WTC11 (cell line): ENCODE measurements around the gene AQP3. TPM values are rescaled to one million over a fixed set of nuclear protein-coding genes. Genes with fewer than 3 reads are reported as not detected.

ENCODE experiments used
- ATAC-seq: fragments of 200-7000 bp; cut with Tn5 transposase; 2 replicates; pipeline ENCODE4 v1.10.0; 2021; ENCODE audit warnings: mild to moderate bottlenecking, moderate library complexity
- CTCF ChIA-PET: fragments of 300-600 bp; sonication (Branson Sonifier 250); formaldehyde crosslinking; loops from one replicate; lab custom pipeline; 2021; ENCODE audit warnings: antibody characterized with exemption; lab: Charles Lee
- POLR2A ChIA-PET: fragments of 350-600 bp; sonication (Branson Sonifier 250); formaldehyde crosslinking; loops from one replicate; lab custom pipeline; 2021; ENCODE audit warnings: antibody characterized with exemption; lab: Charles Lee
- DNase-seq: peaks from one replicate; pipeline ENCODE4 v3.0.0; 2021; ENCODE audit warnings: low spot score
- H3K27ac Mint-ChIP-seq: 2 replicates; pipeline ENCODE4 v1.8.0; 2021; ENCODE audit warnings: mixed read lengths
- H3K27me3 Mint-ChIP-seq: 2 replicates; pipeline ENCODE4 v1.8.0; 2021; ENCODE audit warnings: low read depth, mild to moderate bottlenecking, moderate library complexity, mixed read lengths
- H3K36me3 Mint-ChIP-seq: 2 replicates; pipeline ENCODE4 v1.8.0; 2021; ENCODE audit warnings: mixed read lengths
- H3K4me1 Mint-ChIP-seq: 2 replicates; pipeline ENCODE4 v1.8.0; 2022; ENCODE audit warnings: mixed read lengths
- H3K4me3 Mint-ChIP-seq: 2 replicates; pipeline ENCODE4 v1.8.0; 2021; ENCODE audit warnings: mild to moderate bottlenecking, moderate library complexity, mixed read lengths
- H3K9me3 Mint-ChIP-seq: 2 replicates; pipeline ENCODE4 v1.8.0; 2021; ENCODE audit warnings: mixed read lengths
- ATF6 ChIP-seq: sonication (generic); formaldehyde crosslinking; IDR thresholded peaks from 2 replicates; pipeline ENCODE4 v1.8.1; 2023; ENCODE audit warnings: mild to moderate bottlenecking, missing genetic modification reagents
- GABPB1 ChIP-seq: sonication (generic); formaldehyde crosslinking; IDR thresholded peaks from 2 replicates; pipeline ENCODE4 v1.8.1; 2023; ENCODE audit warnings: mild to moderate bottlenecking, missing genetic modification reagents
- IRF1 ChIP-seq: sonication (generic); formaldehyde crosslinking; IDR thresholded peaks from 2 replicates; pipeline ENCODE4 v1.8.0; 2023; ENCODE audit warnings: missing genetic modification reagents
- JAZF1 ChIP-seq: fragments of 250-450 bp; sonication (Bioruptor Pico); IDR thresholded peaks from 2 replicates; pipeline ENCODE4 v1.9.0; 2021; ENCODE audit warnings: moderate library complexity, mild to moderate bottlenecking, inconsistent platforms
- JUN ChIP-seq: sonication (generic); formaldehyde crosslinking; IDR thresholded peaks from 2 replicates; pipeline ENCODE4 v1.8.0; 2023; ENCODE audit warnings: mild to moderate bottlenecking, missing genetic modification reagents
- MAX ChIP-seq: sonication (generic); formaldehyde crosslinking; IDR thresholded peaks from 2 replicates; pipeline ENCODE4 v1.8.0; 2022; ENCODE audit warnings: mild to moderate bottlenecking, missing genetic modification reagents
- OVOL2 ChIP-seq: fragments of 250-450 bp; sonication (Bioruptor Pico); IDR thresholded peaks from 2 replicates; pipeline ENCODE4 v1.9.0; 2021; ENCODE audit warnings: mild to moderate bottlenecking, borderline replicate concordance
- RORB ChIP-seq: fragments of 250-450 bp; sonication (Bioruptor Pico); IDR thresholded peaks from 2 replicates; pipeline ENCODE4 v1.9.0; 2021; ENCODE audit warnings: mild to moderate bottlenecking
- SMAD3 ChIP-seq: sonication (generic); formaldehyde crosslinking; IDR thresholded peaks from 2 replicates; pipeline ENCODE4 v1.8.0; 2022; ENCODE audit warnings: missing genetic modification reagents, mild to moderate bottlenecking, borderline replicate concordance
- STAT6 ChIP-seq: sonication (generic); formaldehyde crosslinking; conservative IDR thresholded peaks from 2 replicates; pipeline ENCODE4 v1.8.1; 2023; ENCODE audit warnings: mild to moderate bottlenecking, low read depth, missing genetic modification reagents, moderate library complexity
- TCF7 ChIP-seq: sonication (generic); formaldehyde crosslinking; IDR thresholded peaks from 2 replicates; pipeline ENCODE4 v1.8.0; 2022; ENCODE audit warnings: mild to moderate bottlenecking, low read depth, missing genetic modification reagents, moderate library complexity
- ZMAT4 ChIP-seq: fragments of 250-450 bp; sonication (Bioruptor Pico); IDR thresholded peaks from 2 replicates; pipeline ENCODE4 v1.9.0; 2021; ENCODE audit warnings: mild to moderate bottlenecking
- ZNF121 ChIP-seq: sonication (generic); formaldehyde crosslinking; IDR thresholded peaks from 2 replicates; pipeline ENCODE4 v1.8.0; 2023; ENCODE audit warnings: missing genetic modification reagents
- ZNF232 ChIP-seq: sonication (generic); formaldehyde crosslinking; IDR thresholded peaks from 2 replicates; pipeline ENCODE4 v1.8.0; 2022; ENCODE audit warnings: mild to moderate bottlenecking, missing genetic modification reagents
- ZNF263 ChIP-seq: sonication (generic); formaldehyde crosslinking; IDR thresholded peaks from 2 replicates; pipeline ENCODE4 v1.8.1; 2022; ENCODE audit warnings: low read depth, mild to moderate bottlenecking, moderate library complexity, missing genetic modification reagents
- ZNF317 ChIP-seq: sonication (generic); formaldehyde crosslinking; IDR thresholded peaks from 2 replicates; pipeline ENCODE4 v1.8.1; 2023; ENCODE audit warnings: low read depth, mild to moderate bottlenecking, moderate library complexity, missing genetic modification reagents, borderline replicate concordance
- ZNF416 ChIP-seq: fragments of 250-450 bp; sonication (Bioruptor Pico); IDR thresholded peaks from 2 replicates; pipeline ENCODE4 v1.9.0; 2021; ENCODE audit warnings: mild to moderate bottlenecking, inconsistent platforms
- total RNA-seq: library from RNA; stranded (reverse); gene quantifications from 3 replicates; pipeline ENCODE4 v1.2.3, GENCODE V29; 2021
- TF ChIP-seq, protein P1 (sequence below): sonication (generic); formaldehyde crosslinking; IDR thresholded peaks from 2 replicates; pipeline ENCODE4 v1.8.1; 2023; ENCODE audit warnings: mild to moderate bottlenecking, missing genetic modification reagents
- TF ChIP-seq, protein P2 (sequence below): fragments of 200-600 bp; IDR thresholded peaks from 2 replicates; pipeline ENCODE4 v1.8.0; 2022; ENCODE audit warnings: antibody characterized with exemption
- TF ChIP-seq, protein P3 (sequence below): sonication (generic); formaldehyde crosslinking; conservative IDR thresholded peaks from 2 replicates; pipeline ENCODE4 v1.8.1; 2022; ENCODE audit warnings: mild to moderate bottlenecking, missing genetic modification reagents
- TF ChIP-seq, protein P4 (sequence below): sonication (generic); formaldehyde crosslinking; IDR thresholded peaks from 2 replicates; pipeline ENCODE4 v1.8.0; 2022; ENCODE audit warnings: mild to moderate bottlenecking, missing genetic modification reagents
- TF ChIP-seq, protein P5 (sequence below): sonication (generic); formaldehyde crosslinking; IDR thresholded peaks from 2 replicates; pipeline ENCODE4 v1.8.1; 2022; ENCODE audit warnings: missing genetic modification reagents, borderline replicate concordance

Gene AQP3
- total RNA-seq, 1 experiment from 2014 or later, result 3.0 TPM

DNA sequence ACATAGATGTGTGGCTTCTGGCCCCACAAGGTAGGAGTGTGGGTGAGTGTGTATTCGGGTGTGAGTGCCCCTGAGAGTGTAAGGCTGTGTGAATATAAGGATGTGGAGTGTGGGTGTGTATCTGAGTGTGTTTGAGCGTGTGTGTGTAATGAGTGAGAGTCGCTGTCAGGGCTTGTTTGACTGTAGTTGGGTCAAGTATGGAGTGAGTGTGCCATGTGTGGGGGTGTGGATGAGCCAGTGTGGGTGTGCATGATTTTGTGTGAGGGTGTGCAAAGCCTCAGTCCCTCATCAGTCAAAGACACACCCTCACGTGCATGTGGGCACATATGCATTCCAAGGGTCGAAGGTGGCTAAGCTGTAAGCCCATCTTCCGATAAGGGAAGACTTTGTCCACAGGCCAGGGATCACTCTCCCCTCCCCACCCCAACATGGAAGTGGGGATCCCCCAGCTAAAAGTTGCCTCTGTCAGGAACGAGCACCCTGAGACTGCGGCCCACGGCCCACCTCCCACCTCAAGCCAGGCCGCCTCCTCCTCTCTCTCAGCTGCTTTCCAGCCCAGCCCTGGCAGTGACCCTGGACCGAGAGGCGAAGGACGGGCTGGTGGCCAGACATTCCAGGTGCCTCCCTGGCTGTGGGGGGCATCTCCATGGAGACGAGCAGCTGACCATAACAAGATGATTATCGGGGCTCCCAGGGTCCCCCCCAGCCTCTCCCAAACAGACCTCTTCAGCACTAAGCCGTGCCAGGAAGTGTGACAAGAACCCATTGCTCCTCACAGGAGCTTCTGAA lies 12.9 kb downstream of the AQP3 start:
- H3K27me3 Mint-ChIP-seq, result no peaks in the 10 kb centered on the region
- H3K36me3 Mint-ChIP-seq, result no peaks in the 10 kb centered on the region
- H3K9me3 Mint-ChIP-seq, result no peaks in the 10 kb centered on the region
- H3K4me1 Mint-ChIP-seq, result peaks cover 11% of the 10 kb centered on the region
- CTCF ChIA-PET, result interaction anchor here (1.2 to 3.7 kb wide), 3 partner anchors 13 to 19 kb away, joined by 5 to 23 read pairs (median 23); partner anchors contain the start of gene AQP3
- ATAC-seq (no peak), DNase-seq (no peak)
- H3K4me3 Mint-ChIP-seq, result no peak overlapping the region
- no peak for TF ChIP-seq OVOL2
- TF ChIP-seq, protein P1, sequence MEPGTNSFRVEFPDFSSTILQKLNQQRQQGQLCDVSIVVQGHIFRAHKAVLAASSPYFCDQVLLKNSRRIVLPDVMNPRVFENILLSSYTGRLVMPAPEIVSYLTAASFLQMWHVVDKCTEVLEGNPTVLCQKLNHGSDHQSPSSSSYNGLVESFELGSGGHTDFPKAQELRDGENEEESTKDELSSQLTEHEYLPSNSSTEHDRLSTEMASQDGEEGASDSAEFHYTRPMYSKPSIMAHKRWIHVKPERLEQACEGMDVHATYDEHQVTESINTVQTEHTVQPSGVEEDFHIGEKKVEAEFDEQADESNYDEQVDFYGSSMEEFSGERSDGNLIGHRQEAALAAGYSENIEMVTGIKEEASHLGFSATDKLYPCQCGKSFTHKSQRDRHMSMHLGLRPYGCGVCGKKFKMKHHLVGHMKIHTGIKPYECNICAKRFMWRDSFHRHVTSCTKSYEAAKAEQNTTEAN (CRISPR knock-in tag), result no peak
- no peak for TF ChIP-seq IRF1 (CRISPR knock-in tag)
- TF ChIP-seq, protein P2, sequence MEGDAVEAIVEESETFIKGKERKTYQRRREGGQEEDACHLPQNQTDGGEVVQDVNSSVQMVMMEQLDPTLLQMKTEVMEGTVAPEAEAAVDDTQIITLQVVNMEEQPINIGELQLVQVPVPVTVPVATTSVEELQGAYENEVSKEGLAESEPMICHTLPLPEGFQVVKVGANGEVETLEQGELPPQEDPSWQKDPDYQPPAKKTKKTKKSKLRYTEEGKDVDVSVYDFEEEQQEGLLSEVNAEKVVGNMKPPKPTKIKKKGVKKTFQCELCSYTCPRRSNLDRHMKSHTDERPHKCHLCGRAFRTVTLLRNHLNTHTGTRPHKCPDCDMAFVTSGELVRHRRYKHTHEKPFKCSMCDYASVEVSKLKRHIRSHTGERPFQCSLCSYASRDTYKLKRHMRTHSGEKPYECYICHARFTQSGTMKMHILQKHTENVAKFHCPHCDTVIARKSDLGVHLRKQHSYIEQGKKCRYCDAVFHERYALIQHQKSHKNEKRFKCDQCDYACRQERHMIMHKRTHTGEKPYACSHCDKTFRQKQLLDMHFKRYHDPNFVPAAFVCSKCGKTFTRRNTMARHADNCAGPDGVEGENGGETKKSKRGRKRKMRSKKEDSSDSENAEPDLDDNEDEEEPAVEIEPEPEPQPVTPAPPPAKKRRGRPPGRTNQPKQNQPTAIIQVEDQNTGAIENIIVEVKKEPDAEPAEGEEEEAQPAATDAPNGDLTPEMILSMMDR, result no peak
- no peak for TF ChIP-seq MAX
- TF ChIP-seq ZNF317 (CRISPR knock-in tag), result no peak
- TF ChIP-seq, protein P3, sequence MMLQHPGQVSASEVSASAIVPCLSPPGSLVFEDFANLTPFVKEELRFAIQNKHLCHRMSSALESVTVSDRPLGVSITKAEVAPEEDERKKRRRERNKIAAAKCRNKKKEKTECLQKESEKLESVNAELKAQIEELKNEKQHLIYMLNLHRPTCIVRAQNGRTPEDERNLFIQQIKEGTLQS, result no peak
- no peak for TF ChIP-seq ZNF121
- TF ChIP-seq JAZF1 (CRISPR knock-in tag), result no peak
- TF ChIP-seq ZNF416, result no peak
- TF ChIP-seq ZNF263 (CRISPR knock-in tag), result no peak
- no peak for TF ChIP-seq ATF6 (CRISPR knock-in tag)
- no peak for TF ChIP-seq SMAD3 (CRISPR knock-in tag)
- no peak for TF ChIP-seq GABPB1 (CRISPR knock-in tag)
- no peak for TF ChIP-seq ZNF232 (CRISPR knock-in tag)
- no peak for TF ChIP-seq TCF7 (CRISPR knock-in tag)
- TF ChIP-seq RORB (CRISPR knock-in tag), result no peak
- TF ChIP-seq, protein P4, sequence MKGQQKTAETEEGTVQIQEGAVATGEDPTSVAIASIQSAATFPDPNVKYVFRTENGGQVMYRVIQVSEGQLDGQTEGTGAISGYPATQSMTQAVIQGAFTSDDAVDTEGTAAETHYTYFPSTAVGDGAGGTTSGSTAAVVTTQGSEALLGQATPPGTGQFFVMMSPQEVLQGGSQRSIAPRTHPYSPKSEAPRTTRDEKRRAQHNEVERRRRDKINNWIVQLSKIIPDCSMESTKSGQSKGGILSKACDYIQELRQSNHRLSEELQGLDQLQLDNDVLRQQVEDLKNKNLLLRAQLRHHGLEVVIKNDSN (CRISPR knock-in tag), result no peak
- TF ChIP-seq, all 79 proteins: peak for 0
- no peak overlapping the region for H3K27ac Mint-ChIP-seq
- POLR2A ChIA-PET, result interaction anchor here (1.4 kb wide), 1 partner anchor 59 kb away, joined by 3 read pairs; no protein-coding TSS in a partner anchor

- DNase-seq, result no peak
- Mint-ChIP-seq H3K36me3 (no peaks in the 10 kb centered on the region), H3K4me3 (no peak overlapping the region), H3K9me3 (no peaks in the 10 kb centered on the region), H3K27ac (no peak overlapping the region), H3K27me3 (no peaks in the 10 kb centered on the region), H3K4me1 (peaks cover 5% of the 10 kb centered on the region)
- ChIA-PET CTCF (interaction anchor here (1.2 to 3.3 kb wide), 2 partner anchors 14 to 19 kb away, joined by 5 to 23 read pairs; partner anchors contain the start of gene AQP3), POLR2A (interaction anchor here (1.4 kb wide), 1 partner anchor 58 kb away, joined by 3 read pairs; no protein-coding TSS in a partner anchor)
- no peak for ATAC-seq
- TF ChIP-seq STAT6 (CRISPR knock-in tag) (no peak), ZNF317 (CRISPR knock-in tag) (no peak), ZMAT4 (CRISPR knock-in tag) (no peak), JUN (CRISPR knock-in tag) (no peak)
- TF ChIP-seq, protein P5, sequence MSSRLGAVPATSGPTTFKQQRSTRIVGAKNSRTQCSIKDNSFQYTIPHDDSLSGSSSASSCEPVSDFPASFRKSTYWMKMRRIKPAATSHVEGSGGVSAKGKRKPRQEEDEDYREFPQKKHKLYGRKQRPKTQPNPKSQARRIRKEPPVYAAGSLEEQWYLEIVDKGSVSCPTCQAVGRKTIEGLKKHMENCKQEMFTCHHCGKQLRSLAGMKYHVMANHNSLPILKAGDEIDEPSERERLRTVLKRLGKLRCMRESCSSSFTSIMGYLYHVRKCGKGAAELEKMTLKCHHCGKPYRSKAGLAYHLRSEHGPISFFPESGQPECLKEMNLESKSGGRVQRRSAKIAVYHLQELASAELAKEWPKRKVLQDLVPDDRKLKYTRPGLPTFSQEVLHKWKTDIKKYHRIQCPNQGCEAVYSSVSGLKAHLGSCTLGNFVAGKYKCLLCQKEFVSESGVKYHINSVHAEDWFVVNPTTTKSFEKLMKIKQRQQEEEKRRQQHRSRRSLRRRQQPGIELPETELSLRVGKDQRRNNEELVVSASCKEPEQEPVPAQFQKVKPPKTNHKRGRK (CRISPR knock-in tag), result no peak
Observed at GRCh38 chr9:33433871-33434270, 13.5 kb downstream of the AQP3 start.
